Immature natural killer cell (primary cell): ENCODE results near the gene SFMBT1. TPM values are rescaled to one million over a fixed set of nuclear protein-coding genes. Genes with fewer than 3 reads are reported as not detected.

ENCODE experiments used
- DNase-seq, 3 donors: peaks; one replicate each; pipeline ENCODE4 v3.0.0; 2022; ENCODE audit warnings: mixed read lengths in 1 of 3
- H3K27ac Mint-ChIP-seq, 6 donors: one replicate each; pipeline ENCODE4 v1.8.0; 2020; ENCODE audit warnings: mixed read lengths in 6 of 6, mild to moderate bottlenecking in 5 of 6, inconsistent platforms in 4 of 6, moderate library complexity in 3 of 6
- H3K27me3 Mint-ChIP-seq, 3 donors: one replicate each; pipeline ENCODE4 v1.8.0; 2020 to 2021; ENCODE audit warnings: low read depth in 3 of 3, mild to moderate bottlenecking in 3 of 3, mixed read lengths in 3 of 3, moderate library complexity in 3 of 3, inconsistent platforms in 1 of 3
- H3K36me3 Mint-ChIP-seq, 3 donors: one replicate each; pipeline ENCODE4 v1.8.0; 2020; ENCODE audit warnings: mixed read lengths in 3 of 3, inconsistent platforms in 2 of 3, mild to moderate bottlenecking in 2 of 3
- H3K4me1 Mint-ChIP-seq, 2 donors: one replicate each; pipeline ENCODE4 v1.8.0; 2020; ENCODE audit warnings: inconsistent platforms in 2 of 2, mild to moderate bottlenecking in 2 of 2, mixed read lengths in 2 of 2, moderate library complexity in 1 of 2
- H3K4me3 Mint-ChIP-seq, 5 donors: one replicate each; pipeline ENCODE4 v1.8.0; 2020; ENCODE audit warnings: mild to moderate bottlenecking in 5 of 5, mixed read lengths in 5 of 5, inconsistent platforms in 3 of 5, moderate library complexity in 3 of 5
- H3K9me3 Mint-ChIP-seq, 6 donors: one replicate each; pipeline ENCODE4 v1.8.0; 2020; ENCODE audit warnings: mild to moderate bottlenecking in 6 of 6, mixed read lengths in 6 of 6, inconsistent platforms in 4 of 6, moderate library complexity in 3 of 6
- polyA plus RNA-seq, 3 donors: library from polyadenylated mRNA; unstranded; fragments of 300-500 nt; fragmentation: Illumina TruSeq; gene quantifications; one replicate each; pipeline ENCODE4 v1.2.3, GENCODE V29; 2021

The SFMBT1 gene
- polyA plus RNA-seq, 3 donors from 2014 or later = 6.6 to 12.9 (median 12.3) TPM

- Mint-ChIP-seq H3K36me3 (peaks cover 8 to 25% (median 16%) of the 10 kb centered on the region in 3 donors), H3K4me1 (peaks cover 2 to 6% of the 10 kb centered on the region in 2 donors), H3K4me3 (no peak overlapping the region), H3K9me3 (no peaks in the 10 kb centered on the region), H3K27me3 (no peaks in the 10 kb centered on the region), H3K27ac (no peak overlapping the region)
- no peak for DNase-seq
These were observed 114.5 kb downstream of the SFMBT1 start for GRCh38 chr3:52931328-52931727.

GRCh38 chr3:52930748-52931147 is 115.1 kb downstream of the SFMBT1 start:
- no peaks in the 10 kb centered on the region for H3K9me3 Mint-ChIP-seq
- no peak overlapping the region for H3K27ac Mint-ChIP-seq
- no peak for DNase-seq
- peaks cover 8 to 25% (median 16%) of the 10 kb centered on the region in 3 donors for H3K36me3 Mint-ChIP-seq
- H3K27me3 Mint-ChIP-seq = no peaks in the 10 kb centered on the region
- peaks cover 2 to 6% of the 10 kb centered on the region in 2 donors for H3K4me1 Mint-ChIP-seq
- no peak overlapping the region for H3K4me3 Mint-ChIP-seq

GRCh38 chr3:52926554-52926953 is 119.3 kb downstream of the SFMBT1 start:
- Mint-ChIP-seq H3K4me1 (peaks cover 0 to 1% of the 10 kb centered on the region in 2 donors), H3K27me3 (no peaks in the 10 kb centered on the region), H3K4me3 (no peak overlapping the region), H3K36me3 (peaks cover 8 to 39% (median 20%) of the 10 kb centered on the region in 3 donors), H3K27ac (peak overlapping the region in 1 of 6 donors; percentile 65), H3K9me3 (no peaks in the 10 kb centered on the region)
- no peak for DNase-seq

- no peak overlapping the region for H3K4me3 Mint-ChIP-seq
- no peak for DNase-seq
- H3K36me3 Mint-ChIP-seq = peaks cover 4 to 37% (median 16%) of the 10 kb centered on the region in 3 donors
- no peaks in the 10 kb centered on the region for H3K9me3 Mint-ChIP-seq
- H3K4me1 Mint-ChIP-seq = peaks cover 0 to 1% of the 10 kb centered on the region in 2 donors
- no peaks in the 10 kb centered on the region for H3K27me3 Mint-ChIP-seq
- no peak overlapping the region for H3K27ac Mint-ChIP-seq
These were observed 120.2 kb downstream of the SFMBT1 start for GRCh38 chr3:52925405-52926313.

- no peaks in the 10 kb centered on the region for H3K27me3 Mint-ChIP-seq
- H3K9me3 Mint-ChIP-seq = no peaks in the 10 kb centered on the region
- no peak for DNase-seq
- peak overlapping the region in 1 of 6 donors; percentile 39 for H3K27ac Mint-ChIP-seq
- peaks cover 0 to 1% of the 10 kb centered on the region in 2 donors for H3K4me1 Mint-ChIP-seq
- H3K4me3 Mint-ChIP-seq = no peak overlapping the region
- peaks cover 0 to 41% (median 17%) of the 10 kb centered on the region in 3 donors for H3K36me3 Mint-ChIP-seq
These were observed 121.9 kb downstream of the SFMBT1 start for GRCh38 chr3:52923963-52924362.

GRCh38 chr3:52920841-52921240 is 125.0 kb downstream of the SFMBT1 start:
- Mint-ChIP-seq H3K27ac (no peak overlapping the region), H3K36me3 (peaks cover 8 to 46% (median 20%) of the 10 kb centered on the region in 3 donors), H3K4me3 (no peak overlapping the region), H3K9me3 (no peaks in the 10 kb centered on the region), H3K27me3 (no peaks in the 10 kb centered on the region), H3K4me1 (peaks cover 0 to 1% of the 10 kb centered on the region in 2 donors)
- no peak for DNase-seq

- Mint-ChIP-seq H3K4me1 (no peaks in the 10 kb centered on the region), H3K27ac (no peak overlapping the region), H3K9me3 (no peaks in the 10 kb centered on the region), H3K36me3 (peaks cover 22 to 49% (median 24%) of the 10 kb centered on the region in 3 donors), H3K4me3 (no peak overlapping the region), H3K27me3 (peaks cover 0 to 2% (median 0%) of the 10 kb centered on the region in 3 donors)
- DNase-seq = no peak
These were observed 128.8 kb downstream of the SFMBT1 start for GRCh38 chr3:52917044-52917443.

- no peak overlapping the region for H3K4me3 Mint-ChIP-seq
- H3K9me3 Mint-ChIP-seq = no peaks in the 10 kb centered on the region
- DNase-seq = no peak
- no peak overlapping the region for H3K27ac Mint-ChIP-seq
- H3K27me3 Mint-ChIP-seq = peaks cover 0 to 2% (median 0%) of the 10 kb centered on the region in 3 donors
- no peaks in the 10 kb centered on the region for H3K4me1 Mint-ChIP-seq
- H3K36me3 Mint-ChIP-seq = peaks cover 30 to 54% (median 30%) of the 10 kb centered on the region in 3 donors
These were observed 130.6 kb downstream of the SFMBT1 start for GRCh38 chr3:52915294-52915693.

GRCh38 chr3:52912885-52913731 is 132.8 kb downstream of the SFMBT1 start:
- Mint-ChIP-seq H3K9me3 (no peaks in the 10 kb centered on the region), H3K4me3 (no peak overlapping the region), H3K36me3 (peaks cover 28 to 37% (median 28%) of the 10 kb centered on the region in 3 donors), H3K27me3 (peaks cover 0 to 3% (median 0%) of the 10 kb centered on the region in 3 donors), H3K27ac (no peak overlapping the region), H3K4me1 (no peaks in the 10 kb centered on the region)
- DNase-seq = no peak

GRCh38 chr3:52910823-52911222 is 135.1 kb downstream of the SFMBT1 start:
- peaks cover 26 to 42% (median 32%) of the 10 kb centered on the region in 3 donors for H3K36me3 Mint-ChIP-seq
- peaks cover 0 to 3% (median 0%) of the 10 kb centered on the region in 3 donors for H3K27me3 Mint-ChIP-seq
- no peak for DNase-seq
- H3K4me1 Mint-ChIP-seq = no peaks in the 10 kb centered on the region
- no peak overlapping the region for H3K4me3 Mint-ChIP-seq
- no peaks in the 10 kb centered on the region for H3K9me3 Mint-ChIP-seq
- peak overlapping the region in 1 of 6 donors; percentile 16 for H3K27ac Mint-ChIP-seq

GRCh38 chr3:52907497-52907896 is 138.4 kb downstream of the SFMBT1 start:
- no peaks in the 10 kb centered on the region for H3K4me1 Mint-ChIP-seq
- H3K27me3 Mint-ChIP-seq = peaks cover 0 to 1% (median 0%) of the 10 kb centered on the region in 3 donors
- H3K9me3 Mint-ChIP-seq = no peaks in the 10 kb centered on the region
- no peak overlapping the region for H3K4me3 Mint-ChIP-seq
- no peak overlapping the region for H3K27ac Mint-ChIP-seq
- H3K36me3 Mint-ChIP-seq = peaks cover 12 to 50% (median 32%) of the 10 kb centered on the region in 3 donors
- DNase-seq = no peak

- Mint-ChIP-seq H3K4me3 (no peak overlapping the region), H3K4me1 (no peaks in the 10 kb centered on the region), H3K36me3 (peaks cover 4 to 41% (median 20%) of the 10 kb centered on the region in 3 donors), H3K27me3 (peaks cover 0 to 1% (median 1%) of the 10 kb centered on the region in 3 donors), H3K9me3 (no peaks in the 10 kb centered on the region), H3K27ac (no peak overlapping the region)
- DNase-seq = no peak
These were observed 141.3 kb downstream of the SFMBT1 start for GRCh38 chr3:52904552-52904951.

- H3K9me3 Mint-ChIP-seq = no peaks in the 10 kb centered on the region
- no peaks in the 10 kb centered on the region for H3K4me1 Mint-ChIP-seq
- H3K36me3 Mint-ChIP-seq = peaks cover 4 to 41% (median 20%) of the 10 kb centered on the region in 3 donors
- no peak for DNase-seq
- peaks cover 0 to 1% (median 1%) of the 10 kb centered on the region in 3 donors for H3K27me3 Mint-ChIP-seq
- no peak overlapping the region for H3K4me3 Mint-ChIP-seq
- H3K27ac Mint-ChIP-seq = no peak overlapping the region
These were observed 141.9 kb downstream of the SFMBT1 start for GRCh38 chr3:52904000-52904399.
